Ishikawa (cell line): ENCODE data around the gene MEI4.

ENCODE experiments used
- CEBPB ChIP-seq: IDR thresholded peaks from 2 replicates; pipeline ENCODE4 v1.6.1; 2012
- CREB1 ChIP-seq: IDR thresholded peaks from 2 replicates; pipeline ENCODE4 v1.6.1; 2012; ENCODE audit warnings: low read depth
- EGR1 ChIP-seq: IDR thresholded peaks from 2 replicates; pipeline ENCODE4 v1.6.1; 2012
- EP300 ChIP-seq: IDR thresholded peaks from 2 replicates; pipeline ENCODE4 v1.6.1; 2012; ENCODE audit warnings: borderline replicate concordance
- FOXM1 ChIP-seq: IDR thresholded peaks from 2 replicates; pipeline ENCODE4 v1.6.1; 2012; ENCODE audit warnings: low read depth, borderline replicate concordance
- MAX ChIP-seq: IDR thresholded peaks from 2 replicates; pipeline ENCODE4 v1.6.1; 2012
- NFIC ChIP-seq: IDR thresholded peaks from 2 replicates; pipeline ENCODE4 v1.6.1; 2012
- RAD21 ChIP-seq: IDR thresholded peaks from 2 replicates; pipeline ENCODE4 v1.6.1; 2012; ENCODE audit warnings: low read depth
- REST ChIP-seq: IDR thresholded peaks from 2 replicates; pipeline ENCODE4 v1.6.1; 2012; ENCODE audit warnings: low read depth, mild to moderate bottlenecking
- TAF1 ChIP-seq: IDR thresholded peaks from 2 replicates; pipeline ENCODE4 v1.6.1; 2012; ENCODE audit warnings: low read depth, mild to moderate bottlenecking
- TCF12 ChIP-seq: IDR thresholded peaks from 2 replicates; pipeline ENCODE4 v1.6.1; 2012; ENCODE audit warnings: low read depth
- TEAD4 ChIP-seq: IDR thresholded peaks from 2 replicates; pipeline ENCODE4 v1.6.1; 2012
- USF1 ChIP-seq: IDR thresholded peaks from 2 replicates; pipeline ENCODE4 v1.6.1; 2012
- YY1 ChIP-seq: IDR thresholded peaks from 2 replicates; pipeline ENCODE4 v1.6.1; 2012; ENCODE audit warnings: low read depth
- ZBTB7A ChIP-seq: IDR thresholded peaks from 2 replicates; pipeline ENCODE4 v1.6.1; 2012; ENCODE audit warnings: low read depth

MEI4 gene

GRCh38 chr6:77683515-77683914, 30.7 kb downstream of the MEI4 start:
- TF ChIP-seq TAF1, result no peak
- no peak for TF ChIP-seq YY1
- TF ChIP-seq RAD21, result no peak
- TF ChIP-seq TEAD4, result no peak
- TF ChIP-seq FOXM1, result no peak
- TF ChIP-seq EP300, result no peak
- TF ChIP-seq ZBTB7A, result no peak
- TF ChIP-seq CREB1, result no peak
- TF ChIP-seq TCF12, result no peak
- no peak for TF ChIP-seq CEBPB
- no peak for TF ChIP-seq USF1

- TF ChIP-seq REST (no peak), CEBPB (no peak), CREB1 (no peak), EGR1 (no peak), EP300 (no peak), FOXM1 (no peak), TAF1 (no peak), USF1 (no peak), YY1 (no peak)
Measured at GRCh38 chr6:77686931-77687330, 34.1 kb downstream of the MEI4 start.

GRCh38 chr6:77688649-77689048, 35.8 kb downstream of the MEI4 start:
- TF ChIP-seq CREB1 (no peak), RAD21 (no peak), ZBTB7A (no peak), USF1 (no peak), EP300 (no peak), REST (no peak), TAF1 (no peak), FOXM1 (no peak), NFIC (no peak), YY1 (no peak), MAX (no peak), TCF12 (no peak), CEBPB (no peak), EGR1 (no peak), TEAD4 (no peak)

- TF ChIP-seq CEBPB (no peak), REST (no peak), FOXM1 (no peak), TCF12 (no peak), NFIC (no peak), EGR1 (no peak), USF1 (no peak), ZBTB7A (no peak), CREB1 (no peak), EP300 (no peak), RAD21 (no peak), YY1 (no peak), TAF1 (no peak), MAX (no peak), TEAD4 (no peak)
Measured at GRCh38 chr6:77707603-77708002, 54.8 kb downstream of the MEI4 start.
